GM19328 (cell line): Measurements from ENCODE around the gene GFRAL.

Experiments used
- ATAC-seq: cut with Tn5 transposase; IDR thresholded peaks from one replicate; pipeline ENCODE4 v1.9.1; 2021; ENCODE audit warnings: mild to moderate bottlenecking, moderate library complexity; ENCODE audit not compliant: unreplicated experiment

Gene GFRAL

GRCh38 chr6:55423933-55424332, 96.7 kb downstream of the GFRAL start:
- ATAC-seq: no peak

- no peak for ATAC-seq
Observed at GRCh38 chr6:55433446-55434130, 106.3 kb downstream of the GFRAL start.

- ATAC-seq: no peak
Observed at GRCh38 chr6:55437141-55437540, 109.9 kb downstream of the GFRAL start.

- ATAC-seq: no peak
Observed at GRCh38 chr6:55438203-55438602, 110.9 kb downstream of the GFRAL start.

- no peak for ATAC-seq
Observed at GRCh38 chr6:55443238-55444134, 116.2 kb downstream of the GFRAL start.

GRCh38 chr6:55445648-55446204, 118.5 kb downstream of the GFRAL start:
- ATAC-seq: no peak

- no peak for ATAC-seq
Observed at GRCh38 chr6:55447891-55448290, 120.6 kb downstream of the GFRAL start.

GRCh38 chr6:55448451-55448850, 121.2 kb downstream of the GFRAL start:
- no peak for ATAC-seq

- no peak for ATAC-seq
Observed at GRCh38 chr6:55449225-55449624, 122.0 kb downstream of the GFRAL start.

GRCh38 chr6:55450005-55450404, 122.7 kb downstream of the GFRAL start:
- ATAC-seq: no peak
